GM13976 (cell line): ENCODE data around the gene ARL8B.
"Not testable (repeated sequence)": the region's sequence is repeated elsewhere in the genome, so short reads cannot be mapped to it uniquely, and the experiment has no call there.

Source experiments
- DNase-seq: peaks from one replicate; pipeline ENCODE4 v3.0.0; 2012; ENCODE audit warnings: low spot score
- in situ Hi-C: fragments of 300-500 bp; cut with MboI; formaldehyde crosslinking; loops from one replicate; pipeline ENCODE4 v1.12.0; 2022; ENCODE audit warnings: low sequenced_read_pairs, mixed read lengths, inconsistent platforms; ENCODE audit not compliant: unreplicated experiment
- TF ChIP-seq, protein P1 (sequence below): IDR thresholded peaks from 2 replicates; pipeline ENCODE4 v1.5.1; 2012; ENCODE audit warnings: borderline replicate concordance, mild to moderate bottlenecking; ENCODE audit not compliant: insufficient read depth; ENCODE audit errors: extremely low read depth, missing control alignments, control extremely low read depth

The ARL8B gene

DNA sequence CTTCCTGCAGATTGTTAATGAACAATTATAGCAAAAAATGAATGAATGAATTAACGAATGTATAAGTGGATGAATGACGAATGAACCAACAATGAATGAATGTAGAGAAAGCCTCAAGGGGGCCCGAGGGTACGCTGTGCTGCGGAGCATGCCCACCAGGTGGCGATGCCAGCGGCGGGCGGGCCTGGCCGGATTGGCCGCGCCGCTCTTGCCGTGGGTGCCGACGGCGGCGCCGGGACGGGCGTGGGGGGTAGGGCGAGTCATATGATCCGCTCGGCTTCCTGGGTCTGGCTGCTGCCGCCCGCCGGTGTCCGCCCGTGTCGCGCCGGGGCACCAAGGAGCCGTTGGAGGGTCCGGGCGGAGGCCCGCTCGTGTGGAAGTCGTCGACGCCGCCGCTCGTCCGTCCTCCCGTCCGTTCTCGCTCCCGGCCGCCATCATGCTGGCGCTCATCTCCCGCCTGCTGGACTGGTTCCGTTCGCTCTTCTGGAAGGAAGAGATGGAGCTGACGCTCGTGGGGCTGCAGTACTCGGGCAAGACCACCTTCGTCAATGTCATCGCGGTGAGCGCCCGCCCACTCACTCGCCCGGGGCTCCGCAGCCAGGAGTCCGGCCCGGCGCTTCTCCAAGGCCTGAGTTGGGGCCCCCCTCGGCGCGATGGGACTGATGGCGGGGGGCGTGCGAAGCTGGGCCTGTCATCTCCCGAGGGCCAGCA, at the start of gene ARL8B:
TSS of gene ARL8B (plus strand) at position 263 of the 711 bp plus-strand sequence. CDS start at position 437, 174 bp downstream.
- in situ Hi-C loops, result no loop called here
- TF ChIP-seq, protein P1, sequence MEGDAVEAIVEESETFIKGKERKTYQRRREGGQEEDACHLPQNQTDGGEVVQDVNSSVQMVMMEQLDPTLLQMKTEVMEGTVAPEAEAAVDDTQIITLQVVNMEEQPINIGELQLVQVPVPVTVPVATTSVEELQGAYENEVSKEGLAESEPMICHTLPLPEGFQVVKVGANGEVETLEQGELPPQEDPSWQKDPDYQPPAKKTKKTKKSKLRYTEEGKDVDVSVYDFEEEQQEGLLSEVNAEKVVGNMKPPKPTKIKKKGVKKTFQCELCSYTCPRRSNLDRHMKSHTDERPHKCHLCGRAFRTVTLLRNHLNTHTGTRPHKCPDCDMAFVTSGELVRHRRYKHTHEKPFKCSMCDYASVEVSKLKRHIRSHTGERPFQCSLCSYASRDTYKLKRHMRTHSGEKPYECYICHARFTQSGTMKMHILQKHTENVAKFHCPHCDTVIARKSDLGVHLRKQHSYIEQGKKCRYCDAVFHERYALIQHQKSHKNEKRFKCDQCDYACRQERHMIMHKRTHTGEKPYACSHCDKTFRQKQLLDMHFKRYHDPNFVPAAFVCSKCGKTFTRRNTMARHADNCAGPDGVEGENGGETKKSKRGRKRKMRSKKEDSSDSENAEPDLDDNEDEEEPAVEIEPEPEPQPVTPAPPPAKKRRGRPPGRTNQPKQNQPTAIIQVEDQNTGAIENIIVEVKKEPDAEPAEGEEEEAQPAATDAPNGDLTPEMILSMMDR, result peak; percentile 97
- peak; percentile 96 for DNase-seq

DNA sequence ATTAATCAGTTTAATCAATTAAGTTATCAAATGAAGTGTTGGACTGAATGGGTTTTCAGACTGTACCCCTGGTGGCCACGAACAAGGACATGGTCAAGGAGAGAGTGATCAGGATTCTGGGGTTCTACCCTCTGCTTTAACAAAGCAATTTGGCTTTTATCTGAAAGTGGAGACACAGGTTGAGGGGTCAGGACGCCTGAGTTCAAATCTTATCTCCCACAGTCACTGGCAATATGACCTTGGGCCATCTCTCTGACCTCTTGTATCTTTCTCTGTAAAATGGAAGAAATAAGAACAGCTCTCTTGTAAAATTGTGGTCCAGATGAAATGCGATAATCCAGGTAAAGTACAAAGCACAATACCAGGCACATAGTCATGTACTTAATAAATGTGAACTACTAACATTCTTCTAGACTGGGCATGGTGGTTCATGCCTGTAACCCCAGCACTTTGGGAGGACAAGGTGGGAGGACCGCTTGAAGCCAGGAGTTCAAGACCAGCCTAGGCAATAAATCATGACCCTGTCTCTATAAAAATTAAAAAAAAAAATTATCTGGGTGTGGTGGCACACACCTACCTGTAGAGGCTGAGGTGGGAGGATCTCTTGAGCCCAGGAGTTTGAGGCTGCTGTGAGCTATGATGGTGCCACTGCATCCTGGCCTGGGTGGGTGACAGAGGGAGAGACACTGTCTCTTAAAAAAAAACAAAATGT, 48.6 kb upstream of the ARL8B start:
- DNase-seq, result no peak
- TF ChIP-seq, protein P1, result no peak
- in situ Hi-C loops, result loop anchor here (25.0 kb wide), 1 partner anchor 711 kb away; no protein-coding TSS in a partner anchor

DNA sequence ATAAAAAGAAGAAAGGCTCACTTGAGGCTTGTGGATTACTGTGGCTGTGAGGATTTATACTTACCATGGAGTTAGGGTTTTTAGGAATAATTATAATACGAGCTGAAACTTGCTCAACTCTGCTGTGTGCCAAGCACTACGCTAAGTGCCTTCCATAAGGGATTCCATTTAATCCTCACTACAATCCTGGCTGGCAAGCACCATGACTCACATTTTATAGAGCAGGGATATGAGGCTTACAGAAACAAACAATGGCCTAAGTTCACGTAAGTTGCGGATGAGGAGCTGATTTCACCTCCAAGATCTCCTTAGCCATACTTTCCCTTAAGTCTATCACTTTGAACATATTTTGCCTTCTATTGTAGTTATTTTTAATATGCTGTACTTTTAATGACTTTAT, 43.9 kb upstream of the ARL8B start:
- no peak for DNase-seq
- in situ Hi-C loops, result no loop called here
- TF ChIP-seq, protein P1, result no peak

DNA sequence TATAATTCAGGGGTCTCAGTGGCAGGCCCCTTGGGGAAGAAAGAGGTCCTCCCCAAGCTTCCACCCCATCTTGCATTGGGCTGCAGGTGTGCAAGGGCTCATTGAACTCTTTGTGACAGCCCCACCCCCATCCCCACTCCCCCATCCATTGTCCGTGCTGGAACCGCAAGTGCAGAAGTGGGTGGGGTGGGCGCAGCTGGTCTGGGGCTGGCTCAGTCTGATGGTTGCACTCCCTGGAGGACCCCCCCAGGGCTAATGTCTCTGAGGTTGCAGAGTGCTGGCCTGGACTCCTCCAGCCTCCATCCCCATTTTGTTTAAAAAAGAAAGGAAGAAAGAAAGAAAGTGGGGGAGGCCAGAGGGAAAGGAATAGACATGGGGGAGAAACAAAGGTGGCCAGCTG, 42.3 kb upstream of the ARL8B start:
- in situ Hi-C loops, result no loop called here
- no peak for DNase-seq
- TF ChIP-seq, protein P1, result no peak

DNA sequence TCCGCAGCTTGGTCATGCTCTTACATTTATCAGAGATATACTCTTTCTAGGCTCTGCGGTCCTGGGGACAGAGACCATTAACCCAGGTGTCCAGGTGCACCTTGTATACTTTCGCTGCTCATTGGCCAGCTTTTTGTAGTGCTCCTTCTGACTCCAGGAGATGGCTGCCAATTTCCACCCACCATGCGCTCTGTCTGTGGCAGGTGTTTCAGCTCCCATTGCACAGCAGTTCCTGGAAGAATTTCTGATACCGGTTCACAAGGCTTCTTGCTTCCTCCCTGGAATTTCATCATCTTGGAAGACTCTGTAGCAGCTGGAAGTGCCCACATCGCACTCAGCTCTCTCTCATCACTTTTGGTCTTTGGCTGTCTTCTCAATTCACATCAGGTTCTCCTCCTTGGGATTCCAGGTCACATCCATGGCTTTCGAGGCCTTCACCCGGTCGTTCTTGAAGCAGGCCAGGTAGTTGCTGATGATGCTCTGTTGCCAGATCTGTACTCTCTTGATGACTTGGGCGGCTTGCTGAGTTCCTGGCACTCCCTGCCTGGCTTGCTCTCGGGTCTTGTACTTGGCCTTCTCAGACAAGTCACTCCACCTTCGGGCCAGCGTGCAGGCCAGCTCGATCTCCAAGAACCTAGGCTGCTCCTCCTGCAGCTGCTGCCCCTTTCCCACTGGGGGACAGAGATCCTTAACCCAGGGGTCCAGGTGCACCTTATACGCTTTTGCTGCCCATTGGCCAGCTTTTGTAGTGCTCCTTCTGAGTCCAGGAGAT, 41.1 kb upstream of the ARL8B start:
- DNase-seq, result no peak
- TF ChIP-seq, protein P1, result no peak
- in situ Hi-C loops, result no loop called here

DNA sequence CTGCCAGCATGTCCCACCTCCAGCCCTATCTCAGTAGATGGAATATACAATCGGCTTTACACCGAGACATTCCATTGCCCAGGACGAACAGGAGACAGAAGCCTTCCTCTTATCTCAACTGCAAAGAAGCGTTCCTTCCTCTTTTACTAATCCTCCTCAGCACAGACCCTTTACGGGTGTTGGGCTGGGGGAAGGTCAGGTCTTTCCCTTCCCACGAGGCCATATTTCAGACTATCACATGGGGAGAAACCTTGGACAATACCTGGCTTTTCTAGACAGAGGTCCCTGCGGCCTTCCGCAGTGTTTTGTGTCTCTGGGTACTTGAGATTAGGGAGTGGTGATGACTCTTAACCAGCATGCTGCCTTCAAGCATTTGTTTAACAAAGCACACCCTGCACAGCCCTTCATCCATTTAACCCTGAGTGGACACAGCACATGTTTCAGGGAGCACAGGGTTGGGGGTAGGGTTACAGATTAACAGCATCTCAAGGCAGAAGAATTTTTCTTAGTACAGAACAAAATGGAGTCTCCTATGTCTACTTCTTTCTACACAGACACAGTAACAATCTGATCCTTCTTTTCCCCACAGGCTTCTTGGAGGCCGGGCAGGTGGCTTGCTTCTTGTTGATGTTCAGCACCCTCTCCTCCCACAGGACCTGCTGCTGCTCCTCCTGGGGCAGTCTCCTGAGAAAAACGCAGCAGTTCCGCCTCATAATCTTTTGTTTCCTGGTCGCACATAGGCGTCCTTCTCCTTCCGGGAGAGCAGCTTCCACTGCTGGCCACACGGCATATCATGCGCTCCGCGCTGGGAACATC, 39.9 kb upstream of the ARL8B start:
- DNase-seq, in situ Hi-C loops: not testable (repeated sequence)
